GM12878 (cell line): ENCODE data around the gene COL5A3. TPM values are rescaled to one million over a fixed set of nuclear protein-coding genes. Genes with fewer than 3 reads are reported as not detected.

Source experiments
- ATAC-seq: fragments of 200-7000 bp; cut with Tn5 transposase; 3 replicates; pipeline ENCODE4 v1.9.1; 2020; ENCODE audit warnings: mild to moderate bottlenecking, moderate library complexity
- BruUV-seq: library from RNA; stranded (reverse); fragments of 400-500 nt; replicated peaks from 2 replicates; lab custom pipeline; 2021; lab: Mats Ljungman, UMichigan
- CTCF ChIA-PET: fragments of 300-600 bp; sonication (Branson Sonifier 250); formaldehyde crosslinking; extraction: SDS; loops from one replicate; lab custom pipeline; 2021; ENCODE audit warnings: inconsistent platforms; lab: Yijun Ruan, JAX
- POLR2A ChIA-PET: fragments of 350-600 bp; formaldehyde crosslinking; extraction: SDS; loops from one replicate; lab custom pipeline; 2021; ENCODE audit warnings: inconsistent platforms; lab: Charles Lee
- RAD21 ChIA-PET: fragments of 300-600 bp; sonication (Branson Sonifier 250); formaldehyde crosslinking; loops from one replicate; lab custom pipeline; 2023; ENCODE audit warnings: antibody characterized with exemption; ENCODE audit not compliant: unreplicated experiment; lab: Charles Lee
- SMC1A ChIA-PET: fragments of 300-600 bp; sonication (Branson Sonifier 250); formaldehyde crosslinking; loops from one replicate; lab custom pipeline; 2023; ENCODE audit not compliant: unreplicated experiment, uncharacterized antibody; lab: Charles Lee
- DNase-seq: peaks from one replicate; pipeline ENCODE4 v3.0.0-alpha.2; 2011; ENCODE audit warnings: low read depth, low spot score
- FAIRE-seq: peaks from 3 replicates; lab custom pipeline; 2011; peaks lifted over from hg19 to GRCh38; lab: Jason Lieb, UNC
- H2AFZ ChIP-seq: 2 replicates; pipeline ENCODE4 v1.6.0; 2011; ENCODE audit warnings: low read depth, low read length, control low read depth; ENCODE audit not compliant: control insufficient read depth
- H3K27ac ChIP-seq: 2 replicates; pipeline ENCODE4 v1.5.1; 2011; ENCODE audit warnings: control low read depth; ENCODE audit not compliant: control insufficient read depth, insufficient read depth
- H3K27me3 ChIP-seq, 2 experiments: replicated peaks in 1 of 2; 2 replicates each; pipeline versions ENCODE4 v1.6.0 to v1.6.1; 2011; ENCODE audit warnings: low read length in 1 of 2; ENCODE audit not compliant: control insufficient read depth in 2 of 2, insufficient read depth in 2 of 2
- H3K36me3 ChIP-seq, 2 experiments: 2 replicates each; pipeline ENCODE4 v1.5.1; 2011; ENCODE audit warnings: low read length in 1 of 2; ENCODE audit not compliant: control insufficient read depth in 2 of 2, insufficient read depth in 2 of 2
- H3K4me1 ChIP-seq: 2 replicates; pipeline ENCODE4 v1.6.1; 2011; ENCODE audit warnings: mild to moderate bottlenecking, low read length, moderate library complexity, mixed read lengths; ENCODE audit not compliant: control insufficient read depth, insufficient read depth
- H3K4me2 ChIP-seq: 2 replicates; pipeline ENCODE4 v1.6.0; 2011; ENCODE audit warnings: control low read depth; ENCODE audit not compliant: control insufficient read depth, insufficient read depth
- H3K4me3 ChIP-seq: fragments of 200-600 bp; sonication (generic); 2 replicates; pipeline ENCODE4 v1.5.1; 2016
- H3K79me2 ChIP-seq: 2 replicates; pipeline ENCODE4 v1.6.0; 2011; ENCODE audit warnings: low read length; ENCODE audit not compliant: control insufficient read depth, insufficient read depth
- H3K9ac ChIP-seq: 2 replicates; pipeline ENCODE4 v1.8.0; 2011; ENCODE audit warnings: low read length, control low read depth, mixed read lengths; ENCODE audit not compliant: control insufficient read depth, insufficient read depth
- H3K9me3 ChIP-seq: replicated peaks from 3 replicates; pipeline ENCODE4 v1.5.1; 2011; ENCODE audit warnings: mild to moderate bottlenecking, low read length; ENCODE audit not compliant: control insufficient read depth, insufficient read depth
- H4K20me1 ChIP-seq: 2 replicates; pipeline ENCODE4 v1.6.0; 2011; ENCODE audit not compliant: control insufficient read depth, insufficient read depth
- ATF2 ChIP-seq: IDR thresholded peaks from 2 replicates; pipeline ENCODE4 v1.6.1; 2012; ENCODE audit warnings: low read length, inconsistent platforms
- CREM ChIP-seq: IDR thresholded peaks from 2 replicates; pipeline ENCODE4 v1.6.1; 2014; ENCODE audit warnings: antibody characterized with exemption, low read depth
- ETV6 ChIP-seq, 2 experiments: fragments of 450-650 bp in 1 of 2; IDR thresholded peaks in 1 of 2; conservative IDR thresholded peaks in 1 of 2; 2 replicates each; pipeline ENCODE4 v1.6.1; 2014; ENCODE audit warnings: antibody characterized with exemption in 1 of 2, borderline replicate concordance in 1 of 2, low read depth in 1 of 2, mild to moderate bottlenecking in 1 of 2, moderate library complexity in 1 of 2
- FOS ChIP-seq: IDR thresholded peaks from 3 replicates; pipeline ENCODE4 v1.6.1; 2011; ENCODE audit warnings: borderline replicate concordance; ENCODE audit not compliant: insufficient read length; ENCODE audit errors: extremely low read depth
- FOXM1 ChIP-seq: IDR thresholded peaks from 2 replicates; pipeline ENCODE4 v1.6.1; 2012; ENCODE audit warnings: low read depth, mild to moderate bottlenecking, inconsistent platforms, low read length, moderate library complexity
- HDAC2 ChIP-seq: fragments of 200-600 bp; sonication (generic); IDR thresholded peaks from 2 replicates; pipeline ENCODE4 v1.6.1; 2017
- HDGF ChIP-seq: fragments of 450-650 bp; IDR thresholded peaks from 2 replicates; pipeline ENCODE4 v1.6.1; 2016; ENCODE audit warnings: antibody characterized with exemption
- IRF3 ChIP-seq: fragments of 450-650 bp; IDR thresholded peaks from 2 replicates; pipeline ENCODE4 v1.6.1; 2014; ENCODE audit warnings: mild to moderate bottlenecking
- KAT2A ChIP-seq: conservative IDR thresholded peaks from 2 replicates; pipeline ENCODE4 v1.6.1; 2011; ENCODE audit warnings: low read depth, low read length; ENCODE audit not compliant: control insufficient read depth
- MTA2 ChIP-seq: fragments of 450-650 bp; IDR thresholded peaks from 2 replicates; pipeline ENCODE4 v1.6.1; 2016; ENCODE audit warnings: low read depth, mild to moderate bottlenecking, moderate library complexity
- NR2C2 ChIP-seq: IDR thresholded peaks from 2 replicates; pipeline ENCODE4 v1.6.1; 2011; ENCODE audit warnings: borderline replicate concordance, low read depth; ENCODE audit not compliant: control insufficient read depth, insufficient read length
- PML ChIP-seq: IDR thresholded peaks from 2 replicates; pipeline ENCODE4 v1.6.1; 2012; ENCODE audit warnings: low read length, inconsistent platforms
- SMAD5 ChIP-seq: IDR thresholded peaks from 2 replicates; pipeline ENCODE4 v1.6.1; 2016; ENCODE audit warnings: antibody characterized with exemption, low read depth
- SREBF2 ChIP-seq: IDR thresholded peaks from 2 replicates; pipeline ENCODE4 v1.6.1; 2012; ENCODE audit warnings: mild to moderate bottlenecking, low read length
- TAF1 ChIP-seq: IDR thresholded peaks from 2 replicates; pipeline ENCODE4 v1.6.1; 2011; ENCODE audit warnings: mild to moderate bottlenecking, low read depth, low read length, borderline replicate concordance
- ZNF217 ChIP-seq: fragments of 450-650 bp; IDR thresholded peaks from 2 replicates; pipeline ENCODE4 v1.6.1; 2017; ENCODE audit warnings: antibody characterized with exemption, mild to moderate bottlenecking
- ZSCAN29 ChIP-seq: fragments of 450-650 bp; IDR thresholded peaks from 2 replicates; pipeline ENCODE4 v1.6.1; 2017; ENCODE audit warnings: mild to moderate bottlenecking, moderate library complexity
- WGBS: methylation state at CpG from one replicate; pipeline ENCODE4 v1.1.6; 2016; ENCODE audit warnings: low lambda C conversion rate; ENCODE audit not compliant: insufficient replicate concordance, insufficient coverage; ENCODE audit errors: missing lambda C conversion rate; 5-methylcytosine and 5-hydroxymethylcytosine counted together
- in situ Hi-C: fragments of 300-500 bp; cut with MboI; formaldehyde crosslinking; loops from 9 replicates; pipeline ENCODE4 v1.14.3; 2018; ENCODE audit warnings: mixed read lengths
- intact Hi-C: fragments of 100-400 bp; cut with micrococcal nuclease; formaldehyde crosslinking; loops from one replicate; pipeline ENCODE4 v1.14.2; 2022; ENCODE audit not compliant: unreplicated experiment
- polyA plus RNA-seq, 11 experiments: library from polyadenylated mRNA; depleted of rRNA in 4 of 11; unstranded in 6 of 11; stranded (reverse) in 5 of 11; fragments of >200 nt; fragmentation: Nextera tagmentation in 4 of 11; fragmentation: Illumina TruSeq in 1 of 11; extraction: Ambion mirVana in 4 of 11; extraction: Trizol in 1 of 11; gene quantifications; 1 replicate in 1 of 11; 2 replicates in 10 of 11; pipeline versions ENCODE4 v1.2.1 to v1.2.3, GENCODE V29; 2011 to 2016; ENCODE audit warnings: inconsistent platforms in 2 of 11, missing spikeins in 2 of 11, low read depth in 1 of 11
- total RNA-seq, 4 experiments: library from RNA; depleted of rRNA in 3 of 4; stranded (reverse); fragments of >200 nt in 3 of 4; fragmentation: Illumina TruSeq in 1 of 4; extraction: Trizol in 1 of 4; gene quantifications; 2 replicates each; pipeline versions ENCODE4 v1.2.1 to v1.2.3, GENCODE V29; 2013 to 2021

Gene COL5A3
- total and polyA plus RNA-seq, 10 of the 15 experiments (the other 5 are each of a cell fraction or from before 2014, with no cell fraction given): under 0.01 to 8.3 (median 0.10) TPM; not detected in 2

GRCh38 chr19:10036601-10037071 is 26.3 kb upstream of the COL5A3 start (continued):
- TF ChIP-seq FOXM1: no peak
- TF ChIP-seq ZSCAN29: no peak

DNA sequence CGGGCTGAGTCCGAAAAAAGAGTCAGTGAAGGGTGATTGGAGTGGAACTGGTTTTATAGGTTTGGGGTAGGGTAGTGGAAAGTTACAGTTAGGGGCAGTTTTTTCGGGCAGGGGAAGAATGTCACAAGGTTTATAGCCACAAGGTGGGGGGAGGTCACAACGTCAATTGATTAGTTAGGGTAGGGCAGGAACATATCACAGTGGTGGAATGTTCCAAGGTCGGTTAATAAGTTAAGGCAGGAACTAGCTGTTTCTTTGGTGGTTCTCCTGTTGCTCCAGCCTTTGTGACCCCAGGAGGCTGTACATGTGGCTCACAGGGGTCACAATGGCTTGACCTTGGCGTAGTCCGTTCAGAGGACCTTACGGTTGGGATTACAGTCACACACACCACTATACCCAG is 23.3 kb upstream of the COL5A3 start:
- FAIRE-seq (no peak), DNase-seq (no peak), ATAC-seq (no peak)
- Histone ChIP-seq H4K20me1 (no peaks in the 10 kb centered on the region), H3K36me3 (no peaks in the 10 kb centered on the region), H3K27me3 (no peaks in the 10 kb centered on the region; a peak in 1 of 4 replicates), H3K9ac (no peak overlapping the region), H3K4me1 (no peaks in the 10 kb centered on the region), H3K4me2 (no peak overlapping the region), H3K79me2 (no peaks in the 10 kb centered on the region), H3K27ac (no peak overlapping the region), H2AFZ (no peak overlapping the region), H3K4me3 (no peak overlapping the region), H3K9me3 (no peaks in the 10 kb centered on the region)
- ChIA-PET POLR2A (no interaction called here), RAD21 (no interaction called here), CTCF (interaction anchor here (1.0 kb wide), 1 partner anchor 33 kb away, joined by 3 read pairs; no protein-coding TSS in a partner anchor), SMC1A (no interaction called here)
- WGBS: 23% methylated on average over 8 of the region's 8 CpGs
- BruUV-seq: no TSS peak
- TF ChIP-seq NR2C2 (no peak), ATF2 (no peak), SREBF2 (no peak), FOS (no peak), ZSCAN29 (no peak), IRF3 (no peak), PML (no peak), MTA2 (no peak), KAT2A (no peak), HDGF (no peak), TAF1 (no peak), ETV6 (conservative IDR thresholded peaks at IDR 0.05 in 1 of 2, IDR thresholded peaks at IDR 0.05 in 1 of 2; ENCODE audit: borderline replicate concordance in 1 of 2, low read depth in 1 of 2) (no peak), ZNF217 (no peak), CREM (no peak), HDAC2 (no peak), SMAD5 (no peak)
- in situ Hi-C loops (no loop called here), intact Hi-C loops (no loop called here)
